Measurements from ENCODE around the gene USH1C.

Gene USH1C

DNA sequence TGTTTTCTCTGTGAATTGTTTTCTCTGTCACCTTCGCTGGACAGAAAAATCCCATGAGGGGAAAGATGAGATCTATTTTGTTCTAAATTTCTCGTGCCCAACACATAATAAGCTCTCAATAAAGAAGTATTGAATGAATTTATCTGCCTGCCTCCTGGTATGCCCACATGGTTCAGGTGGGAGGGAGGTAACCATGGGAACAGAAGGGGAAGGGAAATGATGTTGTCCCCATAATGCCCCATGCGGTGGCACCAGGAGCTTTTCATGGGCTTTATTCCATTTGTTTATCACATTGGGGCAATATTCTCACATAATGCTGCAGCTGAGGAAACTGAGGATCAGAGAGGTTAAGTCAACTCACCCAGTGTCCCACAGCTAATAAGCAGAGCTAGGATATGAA lies 8.7 kb downstream of the USH1C start:
- no peak overlapping the region for H3K27ac ChIP-seq
- TF ChIP-seq, protein P1, sequence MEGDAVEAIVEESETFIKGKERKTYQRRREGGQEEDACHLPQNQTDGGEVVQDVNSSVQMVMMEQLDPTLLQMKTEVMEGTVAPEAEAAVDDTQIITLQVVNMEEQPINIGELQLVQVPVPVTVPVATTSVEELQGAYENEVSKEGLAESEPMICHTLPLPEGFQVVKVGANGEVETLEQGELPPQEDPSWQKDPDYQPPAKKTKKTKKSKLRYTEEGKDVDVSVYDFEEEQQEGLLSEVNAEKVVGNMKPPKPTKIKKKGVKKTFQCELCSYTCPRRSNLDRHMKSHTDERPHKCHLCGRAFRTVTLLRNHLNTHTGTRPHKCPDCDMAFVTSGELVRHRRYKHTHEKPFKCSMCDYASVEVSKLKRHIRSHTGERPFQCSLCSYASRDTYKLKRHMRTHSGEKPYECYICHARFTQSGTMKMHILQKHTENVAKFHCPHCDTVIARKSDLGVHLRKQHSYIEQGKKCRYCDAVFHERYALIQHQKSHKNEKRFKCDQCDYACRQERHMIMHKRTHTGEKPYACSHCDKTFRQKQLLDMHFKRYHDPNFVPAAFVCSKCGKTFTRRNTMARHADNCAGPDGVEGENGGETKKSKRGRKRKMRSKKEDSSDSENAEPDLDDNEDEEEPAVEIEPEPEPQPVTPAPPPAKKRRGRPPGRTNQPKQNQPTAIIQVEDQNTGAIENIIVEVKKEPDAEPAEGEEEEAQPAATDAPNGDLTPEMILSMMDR (conservative IDR thresholded peaks at IDR 0.05) = no peak

DNA sequence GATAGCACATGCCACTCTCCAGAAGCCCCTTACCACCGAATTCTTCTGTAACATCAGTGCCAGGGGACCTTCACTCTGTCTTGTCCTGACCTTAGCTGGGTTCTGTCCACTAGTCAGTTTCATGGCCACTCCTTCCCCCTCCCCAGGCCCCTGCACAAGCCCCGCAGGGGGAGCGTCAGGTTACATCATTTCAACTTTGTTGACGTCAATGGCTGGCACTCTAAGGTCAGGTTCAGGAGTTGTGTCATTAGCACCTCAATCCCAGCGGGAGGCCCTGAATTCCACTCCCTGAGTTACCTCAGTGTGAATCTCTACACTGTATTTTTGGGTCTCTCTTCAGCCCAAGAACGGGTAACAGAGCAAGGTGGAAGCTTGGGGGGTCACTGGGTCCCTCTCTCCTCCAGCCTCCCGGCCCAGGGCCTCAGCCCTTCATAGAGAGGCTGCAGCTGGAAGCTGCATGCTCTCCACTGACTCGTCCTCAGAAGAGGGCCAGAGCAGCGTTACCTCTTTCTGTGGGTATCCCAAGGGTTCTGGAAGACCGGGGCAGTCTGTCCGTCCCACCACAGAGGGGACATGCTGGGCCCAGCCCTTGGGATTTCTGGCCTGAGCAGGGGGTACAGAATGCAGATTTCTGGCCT lies 10.3 kb downstream of the USH1C start:
- H3K27ac ChIP-seq = no peak overlapping the region
- TF ChIP-seq, protein P1 (conservative IDR thresholded peaks at IDR 0.05) = no peak

DNA sequence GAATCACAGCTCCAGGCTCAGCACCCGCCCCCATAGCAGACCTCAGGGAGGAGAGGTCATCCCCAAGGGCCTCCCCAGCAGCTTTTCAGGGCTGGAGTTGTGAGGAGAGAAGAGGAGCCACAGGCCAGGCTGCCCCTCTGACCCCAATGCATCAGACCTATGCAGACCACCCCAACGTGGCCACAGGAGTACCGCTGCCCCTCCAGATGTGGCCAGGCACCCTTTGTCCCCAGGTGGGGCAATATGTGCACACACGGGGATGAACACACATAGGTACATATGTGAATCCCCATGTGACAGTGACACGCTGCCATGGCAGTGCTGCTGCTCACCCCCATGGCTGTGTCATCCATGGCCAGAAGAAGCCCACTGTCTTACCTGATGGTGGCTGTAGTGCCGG lies 10.9 kb downstream of the USH1C start:
- TF ChIP-seq, protein P1 (conservative IDR thresholded peaks at IDR 0.05) = no peak
- H3K27ac ChIP-seq = no peak overlapping the region

DNA sequence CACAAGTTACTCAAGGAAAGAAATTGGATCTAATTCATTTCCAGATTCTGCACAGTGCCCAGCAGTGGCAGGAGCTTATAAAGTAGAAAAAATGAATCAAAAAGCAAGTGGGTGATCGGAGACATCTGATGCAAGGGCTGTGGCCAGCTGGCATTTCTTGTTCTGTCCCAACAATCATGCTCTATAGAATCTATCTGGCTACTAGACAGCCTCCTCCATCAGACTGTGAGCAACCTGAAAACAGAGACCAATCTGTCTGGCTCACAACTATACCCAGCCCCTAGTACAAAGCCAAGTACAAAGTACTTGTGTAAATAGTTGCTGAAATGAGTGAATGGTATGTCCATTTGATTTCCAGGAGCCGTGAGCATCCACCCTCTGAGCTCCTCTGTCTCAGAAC lies 11.4 kb downstream of the USH1C start:
- TF ChIP-seq, protein P1 (conservative IDR thresholded peaks at IDR 0.05) = no peak

DNA sequence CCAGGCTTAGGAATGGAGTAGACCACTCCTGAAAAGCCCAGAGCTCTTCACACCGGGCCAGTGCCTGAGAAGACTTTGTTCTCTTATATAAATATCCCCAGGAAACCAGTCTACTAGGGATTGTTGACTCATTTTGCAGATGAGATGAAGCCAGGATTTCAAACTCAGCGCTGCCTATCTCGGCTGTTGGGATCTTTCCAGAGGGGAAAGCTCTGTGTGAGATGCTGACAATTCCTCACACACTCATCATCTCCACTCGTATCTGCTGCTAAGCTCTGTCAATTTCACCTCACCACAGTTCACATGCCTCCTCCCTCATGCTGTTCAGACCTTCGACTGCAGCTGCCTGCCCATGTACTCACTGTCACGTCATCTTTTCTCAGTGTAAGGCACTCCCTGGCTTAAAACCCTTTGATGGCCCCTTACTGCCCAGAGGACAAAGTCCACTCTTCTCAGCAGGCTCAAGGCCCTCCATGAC lies 12.5 kb downstream of the USH1C start:
- H3K27ac ChIP-seq = peak overlapping the region; percentile 48
- TF ChIP-seq, protein P1 (conservative IDR thresholded peaks at IDR 0.05) = no peak

More for the DNA sequence above, 11.4 kb downstream of the USH1C start:
- H3K27ac ChIP-seq = no peak overlapping the region

DNA sequence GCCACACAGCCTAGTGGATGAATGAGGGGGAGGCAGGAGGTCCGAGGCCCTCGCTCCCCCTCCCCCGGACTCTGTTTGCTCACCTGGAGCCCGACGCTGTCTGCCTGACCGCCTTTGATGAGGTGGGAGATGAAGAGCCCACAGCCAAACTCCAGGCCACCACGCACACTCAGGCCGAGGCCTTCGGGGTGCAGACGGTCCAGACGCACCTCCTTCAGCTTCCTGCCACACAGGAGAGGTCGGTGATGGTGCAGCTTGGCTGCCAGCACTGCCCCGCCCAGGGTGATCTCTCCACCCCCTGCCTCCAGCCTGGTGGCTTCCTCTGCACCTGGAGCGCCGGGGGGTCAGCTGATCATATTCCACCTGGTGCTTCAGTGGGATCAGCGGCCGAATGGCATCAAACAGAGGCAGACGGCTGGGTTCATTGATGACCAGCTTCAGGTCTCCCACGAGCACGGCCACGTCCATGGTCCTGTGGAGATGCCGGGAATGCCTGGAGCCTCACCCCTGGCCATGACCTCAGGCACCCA lies 13.1 kb downstream of the USH1C start:
- TF ChIP-seq, protein P1 (conservative IDR thresholded peaks at IDR 0.05) = no peak
- H3K27ac ChIP-seq = peak overlapping the region; percentile 48

DNA sequence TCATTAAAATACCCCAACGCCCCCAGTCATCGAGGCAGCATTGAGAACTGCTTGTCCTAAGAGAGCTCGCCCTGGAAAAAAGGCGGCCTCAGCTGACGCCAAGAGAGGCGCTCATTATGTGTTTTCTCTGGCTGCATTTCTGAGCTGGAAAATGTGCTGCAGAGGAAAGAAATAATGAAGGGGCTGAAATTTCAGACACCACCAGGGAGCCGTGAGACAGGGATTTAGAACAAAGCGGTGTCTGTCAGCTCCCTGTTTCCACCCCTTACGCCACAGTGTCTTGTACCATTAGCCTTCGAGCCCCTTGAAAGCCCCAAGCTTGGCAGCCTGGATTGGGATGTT lies 14.4 kb downstream of the USH1C start:
- TF ChIP-seq, protein P1 (conservative IDR thresholded peaks at IDR 0.05) = no peak
- no peak overlapping the region for H3K27ac ChIP-seq

All from VCaP (cell line).